Glomerular endothelial cell (primary cell): ENCODE results near the gene FAM171A1. TPM values are rescaled to one million over a fixed set of nuclear protein-coding genes. Genes with fewer than 3 reads are reported as not detected.

ENCODE experiments used
- DNase-seq: peaks from one replicate; pipeline ENCODE4 v3.0.0-alpha.2; 2011; ENCODE audit warnings: low read depth, low spot score; ENCODE audit errors: extremely low read depth
- total RNA-seq: library from RNA; depleted of rRNA; stranded (reverse); fragments of >200 nt; gene quantifications from 2 replicates; pipeline ENCODE4 v1.2.3, GENCODE V29; 2015

The FAM171A1 gene
- total RNA-seq, 1 donor from 2014 or later = 98.1 TPM

DNA sequence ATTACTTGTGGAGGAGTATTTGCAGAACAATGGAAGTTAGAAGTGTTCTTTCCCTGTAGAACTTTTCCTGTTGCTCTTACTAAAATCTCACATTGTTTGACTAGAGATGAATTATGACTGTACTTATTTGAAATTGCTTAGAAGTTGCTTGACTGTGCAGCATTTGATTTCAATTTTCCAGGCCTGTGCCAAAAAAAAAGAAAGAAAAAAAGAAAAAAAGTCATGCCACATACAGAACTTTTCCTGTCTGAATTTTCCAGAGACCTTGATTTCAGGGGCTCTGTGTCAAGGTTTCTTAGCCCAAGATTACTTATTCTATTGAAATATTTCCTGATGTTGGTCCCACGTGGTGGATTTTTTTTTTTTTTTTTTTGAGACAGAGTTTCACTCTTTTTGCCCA is 3.5 kb upstream of the FAM171A1 start:
- no peak for DNase-seq

DNA sequence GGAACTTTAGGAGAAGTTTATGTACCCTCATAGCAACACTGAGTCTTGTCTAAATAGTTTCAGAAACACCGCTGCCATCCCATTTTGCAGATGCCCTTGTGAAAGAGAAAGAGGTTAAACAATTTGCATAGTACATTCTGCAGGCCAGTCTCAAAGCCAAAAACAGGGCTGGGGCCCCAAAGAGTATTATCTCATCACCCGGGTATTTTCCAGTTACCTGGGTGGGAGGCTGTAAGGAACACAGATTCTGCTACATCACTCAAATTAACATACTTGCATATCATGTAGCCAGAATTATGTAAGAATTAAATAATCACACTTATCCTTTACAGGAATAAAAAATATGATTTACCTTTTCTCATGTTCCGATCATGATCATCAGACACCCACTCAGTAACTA is 3.1 kb upstream of the FAM171A1 start:
- DNase-seq = no peak

DNA sequence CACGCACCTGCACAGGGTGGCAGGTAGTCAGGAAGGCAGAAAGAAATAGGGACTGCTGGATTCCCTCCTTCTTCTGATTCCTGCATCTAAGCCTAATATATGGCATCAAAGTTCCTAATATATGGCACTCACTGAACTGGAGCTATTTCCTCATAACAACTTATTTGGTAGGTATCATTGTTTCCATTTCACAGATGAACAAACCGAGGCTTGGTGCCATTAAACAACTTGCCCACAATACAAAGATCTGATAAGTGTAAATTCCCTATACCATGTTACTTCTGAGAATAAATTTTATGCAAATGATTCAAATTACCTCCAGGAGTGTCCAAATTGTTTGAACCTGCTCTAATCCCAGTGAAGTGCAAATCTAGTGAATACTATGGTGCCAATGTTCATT is 2.1 kb upstream of the FAM171A1 start:
- no peak for DNase-seq

DNA sequence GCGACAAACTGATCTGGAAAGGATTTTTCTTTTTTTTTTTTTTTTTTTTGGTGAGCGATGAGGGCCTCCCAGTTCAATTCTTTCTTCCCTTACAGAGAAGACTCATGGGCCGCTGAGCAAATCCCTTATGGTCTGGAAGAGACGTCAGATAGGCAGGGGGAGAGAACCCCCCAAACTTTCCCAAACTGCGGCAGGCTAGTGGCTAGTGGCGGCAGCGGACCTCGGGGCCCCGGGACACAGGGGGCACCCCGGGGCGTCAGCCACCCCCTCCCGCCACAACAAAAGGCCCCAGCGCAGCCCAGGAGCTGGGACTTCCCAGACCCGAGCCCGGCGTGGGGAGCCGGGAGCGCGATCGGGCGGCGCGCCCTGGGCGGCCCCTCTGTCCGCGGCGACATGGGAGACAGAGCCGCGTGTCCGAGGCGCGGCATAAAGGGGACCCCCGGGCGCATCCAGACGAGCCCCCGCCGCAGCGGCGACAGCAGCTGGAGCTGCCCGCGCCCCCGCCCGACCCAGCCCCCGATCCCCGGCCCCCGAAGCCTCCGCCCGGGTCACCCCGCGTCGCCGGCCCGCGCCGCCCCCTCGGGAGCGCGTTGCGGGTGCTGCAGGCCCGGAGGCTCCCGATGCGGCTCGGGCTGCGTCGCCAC is 755 bp downstream of the FAM171A1 start:
- no peak for DNase-seq

DNA sequence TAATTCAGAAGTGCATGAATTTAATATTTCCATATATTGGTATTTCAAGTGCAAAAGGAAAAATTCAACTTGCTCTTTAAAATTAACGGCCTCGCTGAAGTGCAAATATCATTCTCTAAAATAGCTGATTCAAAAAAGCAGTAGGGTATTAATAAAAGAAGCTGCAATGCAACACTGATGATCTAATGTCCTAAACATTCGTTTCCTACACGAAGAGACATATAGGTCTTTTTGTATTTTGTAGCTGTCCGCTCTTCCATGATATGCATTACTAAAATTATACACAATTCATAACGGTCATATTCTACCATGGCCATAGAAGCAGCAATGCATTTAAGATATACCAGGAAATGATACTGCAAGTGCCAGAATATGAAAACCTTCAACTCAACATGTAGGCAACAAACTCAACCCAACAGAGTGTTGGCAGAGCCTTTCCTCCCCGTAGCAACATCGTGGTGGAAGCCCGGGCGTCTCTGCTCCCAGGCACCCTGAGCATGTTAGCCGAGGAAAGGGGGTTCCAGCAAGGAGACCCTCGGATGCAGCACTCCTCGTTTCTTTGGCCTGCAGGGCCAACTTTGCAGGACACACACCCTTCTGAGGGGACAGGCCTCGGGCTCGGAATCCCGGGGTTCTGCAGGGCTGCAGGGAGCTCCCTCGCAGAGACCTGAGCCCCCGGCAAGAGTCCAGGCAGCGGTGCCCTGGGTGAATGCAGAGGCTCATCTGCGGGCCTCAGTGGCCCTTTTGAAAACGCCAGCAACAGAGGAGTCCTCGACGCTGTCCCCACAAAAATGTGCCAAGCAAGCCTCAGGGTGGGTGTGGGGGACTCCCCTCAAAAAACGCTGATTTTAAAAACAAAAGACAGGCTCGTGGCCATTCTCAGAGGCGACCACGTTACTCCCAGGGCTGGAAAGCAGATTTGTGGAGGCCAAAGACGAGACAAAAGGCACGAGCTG is 1.6 kb downstream of the FAM171A1 start:
- DNase-seq = no peak

DNA sequence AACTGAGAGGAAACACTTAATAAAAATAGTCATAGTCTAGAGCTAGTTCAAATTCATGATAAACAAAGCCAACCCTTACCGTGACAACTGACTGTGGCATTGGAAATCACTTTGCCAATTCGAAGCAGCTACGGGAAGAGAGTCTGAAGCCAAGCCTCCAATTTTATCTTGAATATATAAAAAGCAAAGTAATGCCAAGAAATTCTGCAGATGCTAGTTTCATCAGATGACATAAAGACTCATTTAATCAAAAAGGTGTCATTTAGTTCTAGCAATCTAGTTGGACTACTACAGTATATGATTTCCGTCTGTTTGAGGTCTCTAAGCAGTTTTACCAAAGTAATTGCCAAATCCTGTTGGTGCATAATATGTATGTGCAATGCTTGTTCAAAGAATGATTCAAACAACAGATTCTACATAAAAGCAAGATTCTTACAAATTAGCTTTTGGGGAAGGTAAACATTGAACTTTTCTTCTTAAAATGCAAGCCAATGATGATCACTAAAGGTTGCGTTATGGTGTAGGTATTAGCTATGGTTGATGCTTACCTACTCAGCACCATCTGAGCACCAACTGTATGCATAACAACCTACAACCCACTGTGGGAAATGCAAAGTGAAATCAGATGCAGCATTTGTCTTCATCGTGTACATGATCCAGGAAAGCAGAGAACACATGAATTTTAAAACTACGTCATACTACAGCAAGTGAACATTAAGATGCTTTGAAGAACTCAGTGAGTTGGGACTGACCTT is 2.8 kb downstream of the FAM171A1 start:
- DNase-seq = no peak

DNA sequence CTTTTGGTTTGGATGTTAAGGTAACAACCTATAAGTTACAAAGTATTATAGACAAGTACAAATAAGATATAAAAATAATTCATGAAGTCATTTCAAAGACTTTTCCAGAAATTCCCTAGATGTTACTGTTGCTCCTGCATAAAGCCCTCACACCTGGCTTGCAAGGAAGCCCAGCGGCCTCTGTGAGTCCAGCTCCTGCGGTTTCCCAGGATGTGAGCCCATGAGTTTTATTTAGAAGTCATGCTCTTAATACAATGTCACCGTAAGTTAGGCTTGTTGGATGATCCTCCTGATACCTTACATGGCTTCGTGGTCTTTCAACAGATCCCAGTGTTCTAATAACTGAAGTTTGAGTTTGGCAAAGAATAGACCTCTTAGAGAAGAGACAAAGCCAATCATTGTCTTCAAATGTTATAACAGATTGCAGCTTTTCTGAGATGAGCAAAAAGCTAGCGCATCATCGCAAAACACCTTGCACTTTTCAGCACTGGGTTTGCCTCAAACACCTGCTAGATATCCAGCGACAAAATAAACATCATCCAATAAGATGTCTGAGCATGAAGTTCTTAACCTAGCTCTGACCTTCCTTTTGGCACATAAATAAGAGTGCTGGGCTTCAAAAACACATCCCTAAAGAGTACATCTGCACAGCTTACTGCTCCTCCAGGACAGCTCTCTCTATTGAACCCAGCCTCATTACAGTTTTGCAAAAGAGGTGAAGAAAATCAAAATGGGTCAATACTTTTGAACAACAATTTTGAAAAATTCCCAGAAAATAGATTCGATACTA is 3.6 kb downstream of the FAM171A1 start:
- no peak for DNase-seq

DNA sequence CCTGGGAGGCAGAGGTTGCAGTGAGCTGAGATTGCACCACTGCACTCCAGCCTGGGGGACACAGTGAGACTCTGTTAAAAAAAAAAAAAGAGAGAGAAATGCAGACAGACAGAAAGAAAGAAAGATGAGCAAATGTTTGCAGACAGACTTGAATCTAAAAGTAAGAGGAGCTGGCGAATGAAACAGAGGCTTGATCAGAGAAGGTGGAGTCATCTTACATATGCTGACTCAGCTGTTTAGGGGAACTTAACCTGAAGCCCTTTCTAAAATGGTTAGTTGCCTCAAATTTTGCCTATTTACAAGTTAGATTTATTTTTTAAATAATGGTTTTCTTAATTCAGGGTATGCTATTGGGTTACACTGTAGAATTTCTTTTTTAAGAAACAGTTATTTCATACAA is 5.4 kb downstream of the FAM171A1 start:
- no peak for DNase-seq

DNA sequence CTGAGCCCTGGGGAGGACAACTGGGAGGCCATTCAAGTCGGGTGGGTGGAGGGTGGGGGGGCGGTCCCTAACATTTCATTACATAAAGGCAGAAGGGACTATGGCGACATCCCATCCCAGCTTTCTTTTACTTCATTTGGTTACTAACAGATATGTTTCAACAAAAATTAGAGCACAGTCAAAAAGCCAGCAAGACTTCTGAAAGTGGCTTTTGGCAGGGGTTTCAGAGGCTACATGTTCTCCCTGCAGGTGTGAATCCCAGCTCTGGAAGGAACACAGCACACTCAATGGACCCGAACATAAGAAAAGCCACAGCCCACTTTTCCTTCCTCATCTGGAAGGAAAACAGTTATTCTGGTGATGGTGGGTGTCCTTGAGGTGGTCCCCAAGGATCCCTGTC is 7.1 kb downstream of the FAM171A1 start:
- DNase-seq = no peak

DNA sequence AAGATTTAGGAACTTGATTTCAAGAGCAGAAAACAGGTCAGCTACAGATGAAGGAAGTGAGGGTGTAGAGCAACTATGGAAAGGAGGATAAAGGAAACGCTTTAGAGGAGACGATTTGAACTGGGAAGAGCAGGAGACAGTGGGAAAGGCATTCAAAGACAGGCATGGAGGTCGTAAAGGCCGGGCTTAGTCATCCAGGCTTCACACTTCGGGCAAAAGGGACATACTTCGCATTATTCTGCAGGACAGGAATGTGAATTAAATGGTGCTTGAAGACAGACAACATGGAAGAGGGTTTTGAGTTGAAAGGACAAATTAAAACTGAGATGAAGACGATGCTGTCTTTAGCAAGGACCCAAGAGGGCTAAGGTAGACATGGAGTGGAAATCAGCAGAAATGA is 8.1 kb downstream of the FAM171A1 start:
- no peak for DNase-seq

DNA sequence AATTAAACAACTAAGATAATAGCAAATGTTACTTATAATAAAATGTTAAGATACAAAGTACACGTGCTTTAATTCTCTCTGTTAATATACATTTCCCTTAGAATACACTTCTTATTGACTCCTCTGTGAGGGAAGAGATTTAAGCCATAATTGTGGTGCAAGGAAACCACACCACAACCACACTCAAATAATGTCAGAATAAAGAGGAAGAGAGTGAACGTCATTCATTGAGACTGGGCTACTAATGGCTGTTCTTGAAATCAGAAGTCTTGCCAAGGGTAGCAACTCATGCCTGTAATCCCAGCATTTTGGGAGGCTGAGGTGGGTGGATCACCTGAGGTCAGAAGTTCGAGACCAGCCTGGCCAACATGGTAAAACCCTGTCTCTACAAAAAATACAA is 10.0 kb downstream of the FAM171A1 start:
- no peak for DNase-seq

DNA sequence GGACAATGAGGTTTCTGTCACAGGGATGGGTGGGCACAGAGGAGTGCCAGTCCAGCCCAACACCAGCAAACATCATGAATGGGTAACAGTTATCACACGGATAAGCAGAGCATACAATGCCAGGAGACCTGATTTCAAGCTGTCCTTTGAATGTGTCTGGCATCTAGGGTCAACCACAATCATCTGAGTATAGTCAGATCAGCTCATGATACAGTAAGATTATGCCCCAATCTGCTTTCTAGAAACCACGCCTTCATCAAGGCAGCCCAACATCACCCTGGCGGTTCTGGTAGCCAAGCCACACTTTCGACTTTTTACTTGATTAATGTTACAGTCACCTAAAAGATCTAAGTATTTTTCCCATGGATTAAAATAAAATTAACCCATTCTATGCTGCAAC is 10.5 kb downstream of the FAM171A1 start:
- no peak for DNase-seq

DNA sequence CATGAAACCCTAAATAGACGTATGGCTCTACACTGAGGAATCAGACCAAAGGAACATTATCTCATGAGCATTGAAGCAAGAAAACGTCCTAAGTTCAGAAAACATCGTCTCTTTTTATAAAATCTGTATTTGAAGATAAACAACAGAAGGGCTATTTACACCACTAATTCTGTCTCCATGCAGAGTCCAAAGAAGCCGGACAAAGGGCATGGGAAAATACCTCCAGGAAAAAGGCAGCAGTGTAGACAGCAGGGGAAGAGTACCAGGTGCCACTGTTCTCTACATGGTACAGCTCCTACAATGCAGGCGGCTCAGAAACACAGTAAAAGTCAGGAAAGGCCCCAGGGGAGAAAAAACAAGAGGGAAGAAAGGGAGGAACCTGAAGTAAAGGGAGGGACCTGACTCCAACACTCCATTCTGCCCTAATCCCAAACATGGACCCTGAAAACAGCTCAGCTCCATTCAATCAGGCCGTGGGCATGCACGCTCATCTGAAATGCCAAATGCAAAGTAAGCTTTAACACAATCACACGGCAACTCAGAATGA is 17.5 kb downstream of the FAM171A1 start:
- DNase-seq = no peak

DNA sequence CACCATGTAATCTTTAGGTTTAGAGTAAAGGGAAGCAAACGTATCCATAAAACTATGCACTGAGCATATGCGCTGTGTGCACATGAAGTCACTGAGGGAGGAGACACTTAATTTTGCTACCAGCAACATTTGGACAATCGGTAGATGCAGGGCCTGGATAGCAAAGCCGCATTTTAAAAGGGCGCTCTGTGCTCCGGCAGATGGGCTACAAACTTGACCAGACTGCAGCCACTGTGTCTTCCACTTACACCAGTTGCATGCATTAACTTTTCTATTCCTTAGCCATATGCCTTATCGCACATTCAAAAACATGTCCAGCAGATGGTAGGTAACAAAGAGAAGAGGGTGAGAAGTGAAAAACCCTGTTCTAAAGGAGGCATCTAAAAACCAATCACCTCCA is 18.3 kb downstream of the FAM171A1 start:
- no peak for DNase-seq

DNA sequence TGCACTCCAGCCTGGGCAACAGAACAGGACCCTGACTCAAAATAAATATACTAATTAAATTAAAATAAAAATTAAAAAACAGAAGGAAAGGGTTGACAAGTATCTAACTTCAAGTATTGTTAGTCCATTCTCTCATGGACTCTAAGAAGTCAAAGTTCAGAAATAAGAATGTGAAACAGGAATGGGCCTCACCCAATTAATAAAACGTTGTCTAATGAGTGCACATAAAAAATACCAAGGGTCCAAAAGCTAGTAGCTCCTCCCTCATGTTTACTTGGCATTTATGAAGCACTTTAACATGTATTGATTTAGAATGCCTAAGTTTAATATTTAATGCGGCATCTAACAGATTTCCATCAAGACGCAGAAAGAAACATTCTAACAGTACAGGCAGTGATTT is 18.9 kb downstream of the FAM171A1 start:
- DNase-seq = no peak

DNA sequence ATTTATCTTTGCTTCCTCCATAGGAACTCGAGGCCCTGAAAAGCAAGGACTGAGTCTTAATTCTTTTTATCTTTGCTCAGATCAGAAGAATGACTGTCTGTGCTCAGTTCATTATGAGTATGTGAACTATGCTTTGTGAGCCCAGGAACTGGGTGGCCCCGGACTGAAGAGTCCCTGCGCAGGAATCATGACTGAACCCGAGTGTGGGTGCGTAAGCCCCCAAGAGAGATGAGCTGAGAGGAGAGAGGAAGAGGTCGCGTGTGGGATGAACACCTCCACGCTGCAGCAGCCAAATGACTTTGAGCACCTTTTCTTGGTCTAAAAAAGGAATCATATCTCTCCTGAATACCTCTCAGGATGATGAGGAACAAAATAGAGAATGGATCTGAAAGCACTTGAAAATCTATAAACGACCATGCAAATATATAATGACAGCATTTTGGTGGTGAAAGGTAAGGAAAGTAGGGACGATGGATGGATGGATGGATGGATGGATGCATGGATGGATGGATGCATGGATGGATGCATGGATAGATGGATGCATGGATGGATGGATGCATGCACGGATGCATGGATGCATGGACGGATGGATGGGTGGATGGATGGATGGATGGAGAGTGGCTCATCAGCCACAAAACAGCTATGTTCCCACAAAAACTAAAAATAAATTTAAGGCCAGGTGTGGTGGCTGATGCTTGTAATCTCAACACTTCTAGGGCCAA is 19.8 kb downstream of the FAM171A1 start:
- DNase-seq = no peak

DNA sequence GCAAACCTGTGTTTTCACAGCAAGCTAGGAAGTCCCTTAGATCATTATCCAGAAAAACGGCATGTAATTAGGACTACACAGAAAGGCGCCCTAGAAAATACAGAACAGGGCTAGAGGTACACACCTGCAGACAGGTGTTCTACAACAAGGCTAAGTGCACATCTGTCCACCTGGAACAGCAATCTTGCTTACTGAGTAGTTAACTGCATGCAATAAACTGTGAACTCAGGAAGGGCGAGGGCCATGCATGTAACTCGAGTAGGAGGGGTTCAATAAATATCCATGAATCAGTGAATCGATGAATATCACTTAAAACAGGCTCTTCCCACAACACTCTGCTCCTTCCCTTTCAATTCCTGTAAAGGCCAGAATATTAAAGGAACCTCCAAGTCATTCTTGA is 22.0 kb downstream of the FAM171A1 start:
- DNase-seq = no peak

DNA sequence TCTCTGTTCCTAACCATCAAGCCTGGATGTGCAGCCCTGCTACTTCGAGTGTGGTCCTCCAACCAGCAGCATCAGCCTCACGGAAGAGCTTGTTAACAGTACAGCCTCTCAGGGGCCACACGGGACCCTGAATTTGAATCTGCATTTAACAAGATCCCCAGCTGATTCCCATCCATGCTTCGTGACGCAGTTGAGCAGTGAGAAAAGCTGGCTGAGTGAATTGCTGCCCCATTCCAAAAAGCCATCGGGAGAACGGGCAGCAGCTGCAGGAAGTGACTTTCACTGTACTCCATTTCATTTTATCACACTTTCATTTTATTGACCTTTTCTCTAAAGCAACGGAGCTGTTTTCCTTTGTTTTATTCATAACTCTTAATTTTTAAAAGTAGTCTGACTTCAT is 22.5 kb downstream of the FAM171A1 start:
- no peak for DNase-seq

DNA sequence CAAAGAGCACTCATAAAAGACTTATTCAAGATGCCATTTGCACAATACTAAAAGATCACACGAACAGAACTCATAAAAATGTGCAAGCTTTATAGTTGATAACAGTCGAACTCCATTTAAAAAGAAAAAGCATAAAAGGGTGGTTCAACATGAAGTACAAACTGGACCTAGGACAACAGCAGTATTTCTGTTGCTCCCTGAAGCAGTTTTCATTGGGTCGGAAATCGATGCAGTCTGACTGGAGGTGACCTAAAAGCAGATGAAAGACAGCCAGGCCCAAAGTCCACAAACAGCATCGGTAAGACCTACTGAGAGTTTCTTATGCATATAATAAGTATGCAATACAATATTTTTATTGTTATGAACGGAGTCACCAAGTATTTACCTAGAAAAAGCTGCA is 23.9 kb downstream of the FAM171A1 start:
- no peak for DNase-seq
